Adrenal gland (tissue), 5 donors: Measurements from ENCODE around the gene MUC12.

Experiments used
- POLR2A ChIP-seq, 2 donors: fragments of 450-650 bp; IDR thresholded peaks; one replicate each; pipeline ENCODE4 v1.6.1; 2017; ENCODE audit warnings: antibody characterized with exemption in 2 of 2, mild to moderate bottlenecking in 2 of 2, moderate library complexity in 1 of 2
- TF ChIP-seq, protein P1 (sequence below), 6 experiments: fragments of 450-650 bp in 4 of 6; fragments of 200-600 bp in 2 of 6; sonication (generic) in 1 of 6; IDR thresholded peaks; 1 replicate in 5 of 6; 2 replicates in 1 of 6; pipeline versions ENCODE4 v1.5.1 to v1.8.0; 2016 to 2021; ENCODE audit warnings: antibody characterized with exemption in 6 of 6, mild to moderate bottlenecking in 2 of 6, moderate library complexity in 1 of 6
- donor health status: DM: no; HTN: no; CAD: no.

DNA sequence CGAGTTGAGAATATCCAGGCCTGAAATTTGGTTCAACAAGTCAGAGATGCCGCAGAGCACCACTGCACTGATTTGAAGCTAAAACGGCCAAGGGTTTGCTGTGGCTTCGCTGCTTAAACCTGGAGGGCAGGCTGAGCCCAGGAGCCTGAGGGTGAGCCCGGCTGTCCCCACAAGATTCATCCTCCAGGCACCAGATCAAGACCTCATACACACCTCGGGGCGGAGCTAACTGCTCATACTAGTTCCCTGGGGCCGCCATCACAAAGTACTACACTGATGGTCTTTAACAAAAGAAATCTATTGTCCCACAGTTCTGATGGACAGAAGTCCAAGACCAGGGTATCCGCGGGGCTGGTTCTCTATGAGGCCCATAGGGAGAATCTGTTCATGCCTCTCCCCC lies 99.0 kb downstream of the MUC12 start:
- TF ChIP-seq POLR2A (IDR thresholded peaks at IDR 0.05): no peak
- TF ChIP-seq, protein P1, sequence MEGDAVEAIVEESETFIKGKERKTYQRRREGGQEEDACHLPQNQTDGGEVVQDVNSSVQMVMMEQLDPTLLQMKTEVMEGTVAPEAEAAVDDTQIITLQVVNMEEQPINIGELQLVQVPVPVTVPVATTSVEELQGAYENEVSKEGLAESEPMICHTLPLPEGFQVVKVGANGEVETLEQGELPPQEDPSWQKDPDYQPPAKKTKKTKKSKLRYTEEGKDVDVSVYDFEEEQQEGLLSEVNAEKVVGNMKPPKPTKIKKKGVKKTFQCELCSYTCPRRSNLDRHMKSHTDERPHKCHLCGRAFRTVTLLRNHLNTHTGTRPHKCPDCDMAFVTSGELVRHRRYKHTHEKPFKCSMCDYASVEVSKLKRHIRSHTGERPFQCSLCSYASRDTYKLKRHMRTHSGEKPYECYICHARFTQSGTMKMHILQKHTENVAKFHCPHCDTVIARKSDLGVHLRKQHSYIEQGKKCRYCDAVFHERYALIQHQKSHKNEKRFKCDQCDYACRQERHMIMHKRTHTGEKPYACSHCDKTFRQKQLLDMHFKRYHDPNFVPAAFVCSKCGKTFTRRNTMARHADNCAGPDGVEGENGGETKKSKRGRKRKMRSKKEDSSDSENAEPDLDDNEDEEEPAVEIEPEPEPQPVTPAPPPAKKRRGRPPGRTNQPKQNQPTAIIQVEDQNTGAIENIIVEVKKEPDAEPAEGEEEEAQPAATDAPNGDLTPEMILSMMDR (IDR thresholded peaks at IDR 0.05): no peak
